ENCODE measurements around the gene ZNF710. TPM values are rescaled to one million over a fixed set of nuclear protein-coding genes. Genes with fewer than 3 reads are reported as not detected.

The ZNF710 gene
- total RNA-seq, 1 experiment from 2014 or later, result 10.0 TPM

GRCh38 chr15:90065682-90066049, 64.5 kb downstream of the ZNF710 start:
- CTCF ChIA-PET, result interaction anchor here (1.8 kb wide), 1 partner anchor 9 kb away, joined by 4 read pairs; no protein-coding TSS in a partner anchor
- BruUV-seq (replicated peaks), result no TSS peak

More at GRCh38 chr15:90065682-90066049, 64.5 kb downstream of the ZNF710 start:
- H3K9me2 ChIP-seq (ENCODE audit: insufficient read depth), result no peaks in the 10 kb centered on the region
- no peak overlapping the region for H3K27ac ChIP-seq (ENCODE audit: low read depth, low read length)
- H3K79me2 ChIP-seq (ENCODE audit: insufficient read depth, low read length), result no peaks in the 10 kb centered on the region
- intact Hi-C loops (cut with micrococcal nuclease), result no loop called here
- ATAC-seq (no peak), DNase-seq (ENCODE audit: low read depth, low spot score) (no peak)
- no peaks in the 10 kb centered on the region for H3K36me3 ChIP-seq (ENCODE audit: control insufficient read depth in 1 of 2, insufficient read depth in 2 of 2, low read length in 2 of 2)
- H3K4me2 ChIP-seq (ENCODE audit: low read length), result no peak overlapping the region
- ChIA-PET POLR2A (no interaction called here), RAD21 (ENCODE audit: low non-redundant PET in 1 of 2, low total read pairs in 2 of 2, uncharacterized antibody in 2 of 2, unreplicated experiment in 2 of 2) (no interaction called here)
- H3K4me1 ChIP-seq (ENCODE audit: control insufficient read depth in 1 of 2, insufficient read depth in 2 of 2, low read length in 2 of 2), result peaks cover 3 to 8% of the 10 kb centered on the region in 2 experiments; a peak in 3 of 4 replicates
- H3K9ac ChIP-seq (ENCODE audit: low read length), result no peak overlapping the region
- H3K27me3 ChIP-seq (ENCODE audit: insufficient read depth, low read length), result no peaks in the 10 kb centered on the region
- H3K4me3 ChIP-seq (replicated peaks in 1 of 2; ENCODE audit: low read depth in 1 of 2, low read length in 2 of 2), result no peak overlapping the region
- no peak overlapping the region for H2AFZ ChIP-seq (ENCODE audit: low read depth, low read length, poor library complexity, severe bottlenecking)
- TF ChIP-seq POLR2A (IDR thresholded peaks at IDR 0.05; ENCODE audit: borderline replicate concordance, extremely low read depth, insufficient read depth, insufficient read length), result no peak
- TF ChIP-seq EZH2 (IDR thresholded peaks at IDR 0.05), result no peak
- TF ChIP-seq ZFX (IDR thresholded peaks at IDR 0.05), result no peak
- TF ChIP-seq YY1 (IDR thresholded peaks at IDR 0.05; ENCODE audit: extremely low read depth, insufficient replicate concordance, low read depth, low read length), result no peak
- TF ChIP-seq ATF3 (IDR thresholded peaks at IDR 0.05), result no peak
- TF ChIP-seq, protein P1, sequence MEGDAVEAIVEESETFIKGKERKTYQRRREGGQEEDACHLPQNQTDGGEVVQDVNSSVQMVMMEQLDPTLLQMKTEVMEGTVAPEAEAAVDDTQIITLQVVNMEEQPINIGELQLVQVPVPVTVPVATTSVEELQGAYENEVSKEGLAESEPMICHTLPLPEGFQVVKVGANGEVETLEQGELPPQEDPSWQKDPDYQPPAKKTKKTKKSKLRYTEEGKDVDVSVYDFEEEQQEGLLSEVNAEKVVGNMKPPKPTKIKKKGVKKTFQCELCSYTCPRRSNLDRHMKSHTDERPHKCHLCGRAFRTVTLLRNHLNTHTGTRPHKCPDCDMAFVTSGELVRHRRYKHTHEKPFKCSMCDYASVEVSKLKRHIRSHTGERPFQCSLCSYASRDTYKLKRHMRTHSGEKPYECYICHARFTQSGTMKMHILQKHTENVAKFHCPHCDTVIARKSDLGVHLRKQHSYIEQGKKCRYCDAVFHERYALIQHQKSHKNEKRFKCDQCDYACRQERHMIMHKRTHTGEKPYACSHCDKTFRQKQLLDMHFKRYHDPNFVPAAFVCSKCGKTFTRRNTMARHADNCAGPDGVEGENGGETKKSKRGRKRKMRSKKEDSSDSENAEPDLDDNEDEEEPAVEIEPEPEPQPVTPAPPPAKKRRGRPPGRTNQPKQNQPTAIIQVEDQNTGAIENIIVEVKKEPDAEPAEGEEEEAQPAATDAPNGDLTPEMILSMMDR (IDR thresholded peaks at IDR 0.05 in 2 of 3, conservative IDR thresholded peaks at IDR 0.05 in 1 of 3; ENCODE audit: borderline replicate concordance in 1 of 3, insufficient read depth in 1 of 3, low read depth in 2 of 3, low read length in 2 of 3), result no peak
- no peak for TF ChIP-seq SIN3A (IDR thresholded peaks at IDR 0.05; ENCODE audit: low read depth)
- TF ChIP-seq SRF (IDR thresholded peaks at IDR 0.05; ENCODE audit: low read depth), result no peak
- no peak for TF ChIP-seq CBX3 (IDR thresholded peaks at IDR 0.05; ENCODE audit: low read depth)
- no peak for TF ChIP-seq EZH2phosphoT487 (IDR thresholded peaks at IDR 0.05; ENCODE audit: borderline replicate concordance)
- TF ChIP-seq JUND (IDR thresholded peaks at IDR 0.05), result no peak
- TF ChIP-seq, protein P2, sequence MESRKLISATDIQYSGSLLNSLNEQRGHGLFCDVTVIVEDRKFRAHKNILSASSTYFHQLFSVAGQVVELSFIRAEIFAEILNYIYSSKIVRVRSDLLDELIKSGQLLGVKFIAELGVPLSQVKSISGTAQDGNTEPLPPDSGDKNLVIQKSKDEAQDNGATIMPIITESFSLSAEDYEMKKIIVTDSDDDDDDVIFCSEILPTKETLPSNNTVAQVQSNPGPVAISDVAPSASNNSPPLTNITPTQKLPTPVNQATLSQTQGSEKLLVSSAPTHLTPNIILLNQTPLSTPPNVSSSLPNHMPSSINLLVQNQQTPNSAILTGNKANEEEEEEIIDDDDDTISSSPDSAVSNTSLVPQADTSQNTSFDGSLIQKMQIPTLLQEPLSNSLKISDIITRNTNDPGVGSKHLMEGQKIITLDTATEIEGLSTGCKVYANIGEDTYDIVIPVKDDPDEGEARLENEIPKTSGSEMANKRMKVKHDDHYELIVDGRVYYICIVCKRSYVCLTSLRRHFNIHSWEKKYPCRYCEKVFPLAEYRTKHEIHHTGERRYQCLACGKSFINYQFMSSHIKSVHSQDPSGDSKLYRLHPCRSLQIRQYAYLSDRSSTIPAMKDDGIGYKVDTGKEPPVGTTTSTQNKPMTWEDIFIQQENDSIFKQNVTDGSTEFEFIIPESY (IDR thresholded peaks at IDR 0.05; ENCODE audit: extremely low read depth, insufficient replicate concordance, low read length), result no peak
- TF ChIP-seq MAX (IDR thresholded peaks at IDR 0.05), result no peak
- no peak for TF ChIP-seq SP1 (IDR thresholded peaks at IDR 0.05; ENCODE audit: low read depth)
- TF ChIP-seq, protein P3, sequence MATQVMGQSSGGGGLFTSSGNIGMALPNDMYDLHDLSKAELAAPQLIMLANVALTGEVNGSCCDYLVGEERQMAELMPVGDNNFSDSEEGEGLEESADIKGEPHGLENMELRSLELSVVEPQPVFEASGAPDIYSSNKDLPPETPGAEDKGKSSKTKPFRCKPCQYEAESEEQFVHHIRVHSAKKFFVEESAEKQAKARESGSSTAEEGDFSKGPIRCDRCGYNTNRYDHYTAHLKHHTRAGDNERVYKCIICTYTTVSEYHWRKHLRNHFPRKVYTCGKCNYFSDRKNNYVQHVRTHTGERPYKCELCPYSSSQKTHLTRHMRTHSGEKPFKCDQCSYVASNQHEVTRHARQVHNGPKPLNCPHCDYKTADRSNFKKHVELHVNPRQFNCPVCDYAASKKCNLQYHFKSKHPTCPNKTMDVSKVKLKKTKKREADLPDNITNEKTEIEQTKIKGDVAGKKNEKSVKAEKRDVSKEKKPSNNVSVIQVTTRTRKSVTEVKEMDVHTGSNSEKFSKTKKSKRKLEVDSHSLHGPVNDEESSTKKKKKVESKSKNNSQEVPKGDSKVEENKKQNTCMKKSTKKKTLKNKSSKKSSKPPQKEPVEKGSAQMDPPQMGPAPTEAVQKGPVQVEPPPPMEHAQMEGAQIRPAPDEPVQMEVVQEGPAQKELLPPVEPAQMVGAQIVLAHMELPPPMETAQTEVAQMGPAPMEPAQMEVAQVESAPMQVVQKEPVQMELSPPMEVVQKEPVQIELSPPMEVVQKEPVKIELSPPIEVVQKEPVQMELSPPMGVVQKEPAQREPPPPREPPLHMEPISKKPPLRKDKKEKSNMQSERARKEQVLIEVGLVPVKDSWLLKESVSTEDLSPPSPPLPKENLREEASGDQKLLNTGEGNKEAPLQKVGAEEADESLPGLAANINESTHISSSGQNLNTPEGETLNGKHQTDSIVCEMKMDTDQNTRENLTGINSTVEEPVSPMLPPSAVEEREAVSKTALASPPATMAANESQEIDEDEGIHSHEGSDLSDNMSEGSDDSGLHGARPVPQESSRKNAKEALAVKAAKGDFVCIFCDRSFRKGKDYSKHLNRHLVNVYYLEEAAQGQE (IDR thresholded peaks at IDR 0.05; ENCODE audit: low read depth), result no peak
- no peak for TF ChIP-seq FOSL1 (IDR thresholded peaks at IDR 0.05; ENCODE audit: low read depth)
- TF ChIP-seq TCF7L2 (IDR thresholded peaks at IDR 0.05; ENCODE audit: borderline replicate concordance, extremely low read depth, insufficient read depth, insufficient read length), result no peak
- no peak for TF ChIP-seq EGR1 (IDR thresholded peaks at IDR 0.05; ENCODE audit: low read depth)
- TF ChIP-seq ZNF274 (IDR thresholded peaks at IDR 0.05; ENCODE audit: low read depth, low read length), result no peak
- H3K9me3 ChIP-seq (ENCODE audit: control insufficient read depth in 1 of 2, insufficient read depth in 1 of 2, low read depth in 1 of 2, low read length in 2 of 2), result no peaks in the 10 kb centered on the region
- no peaks in the 10 kb centered on the region for H4K20me1 ChIP-seq (ENCODE audit: insufficient read depth)
